HG02943 (cell line): ENCODE data around the gene RNF38.
"Not testable (repeated sequence)": the region's sequence is repeated elsewhere in the genome, so short reads cannot be mapped to it uniquely, and the experiment has no call there.

Source experiments
- ATAC-seq: cut with Tn5 transposase; IDR thresholded peaks from one replicate; pipeline ENCODE4 v1.9.1; 2021; ENCODE audit warnings: mild to moderate bottlenecking, low read depth, moderate library complexity; ENCODE audit not compliant: unreplicated experiment

Gene RNF38

DNA sequence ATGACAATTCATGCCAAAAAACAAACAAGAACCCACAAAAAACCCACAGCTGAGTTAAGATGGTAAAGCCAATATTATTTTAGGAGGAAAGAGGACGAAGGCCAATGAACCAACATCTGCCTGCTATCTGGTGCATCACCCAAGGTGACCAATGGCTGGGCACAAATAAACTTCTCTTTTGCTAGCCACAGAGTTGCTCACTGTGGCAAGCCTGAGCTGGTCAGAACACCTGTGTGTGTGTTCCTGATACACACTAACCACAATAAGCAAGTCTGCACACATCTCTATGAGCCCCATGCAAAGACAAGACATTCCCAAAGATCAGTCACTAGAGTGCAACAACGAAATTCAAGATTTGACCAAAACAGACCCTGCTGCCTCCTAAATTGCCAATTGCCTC lies 63.1 kb downstream of the RNF38 start:
- no peak for ATAC-seq

DNA sequence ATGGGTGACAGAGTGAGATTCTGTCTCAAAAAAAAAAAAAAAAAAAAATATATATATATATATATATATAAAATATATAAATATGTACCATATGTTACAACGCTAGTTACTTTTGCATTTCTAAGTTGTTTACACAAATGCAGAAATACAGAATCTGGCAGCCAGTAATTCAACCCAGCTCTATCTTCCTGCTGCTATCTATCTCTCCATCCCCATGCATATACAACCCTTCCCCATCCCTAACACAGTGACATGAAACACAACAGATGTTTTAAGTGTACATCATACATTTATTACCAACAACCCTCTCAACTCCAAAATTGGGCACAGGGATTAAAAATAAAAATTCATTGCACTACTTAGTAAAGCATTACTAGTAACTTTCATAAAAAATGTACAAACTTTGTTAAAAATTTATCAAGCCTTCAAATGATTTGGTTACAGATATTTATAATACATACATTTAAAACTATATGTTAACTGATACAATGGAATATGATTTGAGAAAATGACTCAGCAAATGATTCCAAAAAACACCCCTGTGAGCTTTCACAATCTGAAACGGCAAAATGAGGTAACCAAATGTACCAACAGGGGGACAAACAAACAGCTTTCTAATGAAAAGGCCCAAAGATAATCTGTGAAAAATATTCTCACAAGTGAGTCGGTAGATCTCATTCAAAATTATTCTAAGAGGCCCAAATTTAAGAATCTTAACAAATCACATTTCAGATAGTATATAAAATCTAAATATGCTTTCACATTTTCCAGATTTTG lies 63.8 kb downstream of the RNF38 start:
- ATAC-seq, result no peak

DNA sequence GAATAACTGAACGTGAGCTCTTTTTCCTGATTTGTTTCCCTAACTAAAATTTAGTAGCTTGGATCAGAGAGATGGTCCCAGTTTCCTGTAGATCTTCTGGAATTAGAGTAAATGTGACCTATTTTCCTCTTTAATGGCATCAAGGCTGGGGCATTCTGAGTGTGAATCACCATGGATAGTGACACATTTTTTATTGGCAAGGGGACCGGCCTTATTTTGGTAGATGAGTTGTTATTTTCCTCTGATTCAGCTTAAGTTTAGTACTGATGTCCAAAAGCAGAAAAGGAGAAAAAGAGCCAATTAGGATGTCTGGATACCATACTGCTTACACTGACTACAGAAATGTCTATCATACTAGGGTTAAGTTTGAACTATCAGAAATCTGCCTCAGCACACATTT lies 68.1 kb downstream of the RNF38 start:
- no peak for ATAC-seq

DNA sequence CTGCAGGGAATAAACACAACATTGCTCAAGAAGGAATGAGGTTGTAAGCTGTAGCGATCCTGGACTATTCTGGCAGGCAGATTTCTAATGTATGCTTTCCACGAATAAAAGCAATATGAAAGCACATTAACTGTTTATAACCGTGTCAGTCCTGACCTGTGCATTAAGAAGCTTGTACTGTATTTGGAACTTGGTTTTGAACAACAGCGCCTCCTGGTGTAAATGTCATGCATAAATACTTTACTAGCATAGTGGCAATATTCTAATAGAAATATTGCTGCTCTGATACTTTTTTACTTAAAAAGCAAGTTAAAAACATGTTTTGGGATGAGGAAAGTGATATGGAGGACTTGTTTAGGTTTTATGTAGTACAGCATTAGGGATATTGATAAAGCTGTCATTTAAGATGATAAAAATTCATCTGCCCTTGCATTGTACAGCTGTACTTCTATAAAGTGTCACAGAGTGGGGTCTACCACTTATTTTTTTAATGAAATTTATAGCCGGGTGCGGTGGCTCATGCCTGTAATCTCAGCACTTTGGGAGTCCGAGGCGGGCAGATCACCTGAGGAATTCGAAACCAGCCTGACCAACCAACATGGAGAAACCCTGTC lies 71.2 kb downstream of the RNF38 start:
- ATAC-seq, result no peak

DNA sequence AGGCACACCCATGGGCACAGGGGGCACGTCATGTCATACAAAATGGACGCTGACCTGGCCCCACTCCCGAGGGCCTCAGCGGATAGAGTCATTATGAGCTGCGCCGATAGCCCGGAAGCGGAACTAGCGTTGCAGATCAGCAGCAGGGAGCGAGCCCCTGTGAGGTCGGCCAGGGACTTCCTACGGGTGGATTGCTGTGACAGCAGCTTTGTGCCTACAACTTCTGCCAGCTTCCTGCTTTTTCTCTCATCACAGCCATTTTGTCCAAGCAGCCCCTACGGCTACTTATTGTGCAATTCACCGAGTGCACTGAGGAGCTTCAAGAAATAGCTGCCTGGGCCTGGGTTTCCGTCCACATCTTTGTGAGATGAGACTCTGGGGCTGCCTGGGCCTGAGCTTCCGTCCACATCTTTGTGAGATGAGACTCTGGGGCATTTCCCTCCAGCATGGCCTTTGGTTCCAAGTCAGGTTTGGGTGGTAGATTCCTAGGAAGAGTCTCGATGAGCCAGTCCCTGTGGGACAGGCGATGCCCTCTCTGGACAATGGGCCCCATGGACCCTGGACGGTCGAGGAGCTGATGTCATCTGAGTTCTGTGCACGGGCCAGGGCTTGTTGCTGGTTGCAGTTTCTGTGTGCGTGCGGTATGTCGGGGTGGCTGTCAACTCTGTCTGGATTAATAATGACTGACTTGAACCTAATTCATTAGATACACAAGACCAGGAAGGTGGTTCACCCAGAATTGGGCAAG lies 74.8 kb downstream of the RNF38 start:
- ATAC-seq, result no peak

DNA sequence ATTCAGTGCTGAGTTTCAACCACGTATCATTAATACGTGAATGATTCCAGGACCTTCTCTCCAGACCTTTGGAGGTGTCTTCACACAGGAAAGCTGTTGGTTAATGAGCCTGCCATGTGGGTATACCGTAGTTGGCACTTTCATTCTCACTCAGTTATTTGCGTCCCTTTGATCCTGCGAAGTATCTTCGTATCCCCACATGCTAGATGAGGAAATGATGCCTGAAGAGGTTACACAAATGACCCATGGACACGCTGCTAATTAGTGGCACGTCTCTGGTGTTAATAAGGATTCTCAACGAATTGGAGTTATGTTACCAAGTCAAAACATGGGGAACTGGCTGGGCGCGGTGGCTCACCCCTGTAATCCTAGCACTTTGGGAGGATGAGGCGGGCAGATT lies 76.1 kb downstream of the RNF38 start:
- ATAC-seq, result no peak

- no peak for ATAC-seq
These were observed 77.6 kb downstream of the RNF38 start for GRCh38 chr9:36322462-36322861.

- ATAC-seq, result not testable (repeated sequence)
These were observed 78.2 kb downstream of the RNF38 start for GRCh38 chr9:36321903-36322302.

DNA sequence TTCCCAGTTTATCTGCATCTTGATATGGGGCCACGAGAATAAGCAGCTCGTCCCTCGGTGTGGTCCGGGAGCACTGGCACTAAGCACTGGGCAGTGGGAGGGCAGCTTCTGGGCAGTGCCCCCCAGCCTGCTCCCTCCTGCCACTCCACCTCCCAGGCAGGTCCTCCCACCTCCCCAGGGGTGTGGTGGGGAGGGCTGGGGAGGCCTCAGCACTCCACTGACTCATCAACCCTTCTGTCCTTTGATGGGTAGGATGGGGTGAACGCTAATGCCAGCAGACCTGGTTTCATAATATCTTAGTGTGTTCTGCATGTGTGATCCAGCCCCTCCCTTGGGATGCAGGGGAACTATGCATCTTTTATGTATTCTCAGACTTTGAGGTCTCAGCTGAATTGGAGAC lies 79.6 kb downstream of the RNF38 start:
- no peak for ATAC-seq

- no peak for ATAC-seq
These were observed 80.3 kb downstream of the RNF38 start for GRCh38 chr9:36319806-36320205.

GRCh38 chr9:36319183-36319582 lies 80.9 kb downstream of the RNF38 start:
- no peak for ATAC-seq

GRCh38 chr9:36318212-36318802 lies 81.8 kb downstream of the RNF38 start:
- no peak for ATAC-seq

- ATAC-seq, result no peak
These were observed 82.3 kb downstream of the RNF38 start for GRCh38 chr9:36317766-36318165.

DNA sequence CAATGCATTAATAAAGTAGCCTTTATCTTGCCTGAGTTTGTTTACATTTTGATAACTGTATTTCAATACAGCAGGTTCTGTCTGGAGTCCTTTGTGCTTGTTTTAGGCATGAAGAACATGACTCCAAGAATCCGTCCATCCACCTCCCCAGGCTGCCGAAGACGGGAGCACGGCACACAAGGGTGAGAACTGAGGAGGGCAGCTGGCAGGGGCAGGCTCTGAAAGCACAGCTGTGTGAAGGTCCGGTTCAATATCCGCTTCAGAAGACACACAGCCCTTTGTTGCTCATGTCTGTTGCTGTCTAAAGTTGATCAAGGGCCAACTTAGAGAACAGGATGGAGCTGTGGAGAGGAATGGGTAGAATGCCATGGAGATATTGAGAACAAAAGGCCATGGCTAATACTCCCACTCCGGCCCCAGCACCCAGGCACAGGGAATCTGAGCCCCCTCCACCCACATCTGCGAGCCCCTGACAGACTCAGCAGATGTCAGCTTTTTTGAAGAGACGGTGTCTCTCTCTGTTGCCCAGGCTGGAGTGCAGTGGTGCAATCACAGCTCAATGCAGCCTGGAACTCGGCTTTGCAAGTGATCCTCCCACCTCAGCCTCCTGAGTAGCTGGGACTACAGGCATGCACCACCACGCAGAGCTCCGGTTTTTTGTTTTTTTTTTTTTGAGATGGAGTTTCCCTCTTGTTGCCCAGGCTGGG lies 83.3 kb downstream of the RNF38 start:
- ATAC-seq, result no peak

GRCh38 chr9:36316049-36316448 lies 84.0 kb downstream of the RNF38 start:
- ATAC-seq, result no peak

DNA sequence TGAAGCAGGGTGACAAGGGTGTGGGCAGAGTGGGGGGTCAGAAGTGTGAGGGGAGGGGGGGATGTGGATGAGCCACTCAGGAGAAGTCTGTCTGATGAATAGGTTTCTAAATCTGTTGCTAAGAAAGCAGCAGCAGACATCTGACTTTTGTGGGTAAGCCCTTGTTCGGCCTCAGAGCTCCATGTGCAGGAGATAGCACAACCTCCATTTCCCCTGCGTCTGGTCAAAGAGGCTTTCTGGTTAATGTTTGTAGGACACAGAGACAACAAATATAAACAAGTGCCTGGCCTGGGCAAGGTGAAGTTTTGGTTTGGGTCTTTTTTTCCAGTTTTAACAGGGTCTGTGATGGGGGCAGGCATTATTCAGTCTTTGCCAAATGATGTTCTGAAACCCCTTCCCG lies 84.8 kb downstream of the RNF38 start:
- ATAC-seq, result no peak

- no peak for ATAC-seq
These were observed 85.3 kb downstream of the RNF38 start for GRCh38 chr9:36314740-36315139.

DNA sequence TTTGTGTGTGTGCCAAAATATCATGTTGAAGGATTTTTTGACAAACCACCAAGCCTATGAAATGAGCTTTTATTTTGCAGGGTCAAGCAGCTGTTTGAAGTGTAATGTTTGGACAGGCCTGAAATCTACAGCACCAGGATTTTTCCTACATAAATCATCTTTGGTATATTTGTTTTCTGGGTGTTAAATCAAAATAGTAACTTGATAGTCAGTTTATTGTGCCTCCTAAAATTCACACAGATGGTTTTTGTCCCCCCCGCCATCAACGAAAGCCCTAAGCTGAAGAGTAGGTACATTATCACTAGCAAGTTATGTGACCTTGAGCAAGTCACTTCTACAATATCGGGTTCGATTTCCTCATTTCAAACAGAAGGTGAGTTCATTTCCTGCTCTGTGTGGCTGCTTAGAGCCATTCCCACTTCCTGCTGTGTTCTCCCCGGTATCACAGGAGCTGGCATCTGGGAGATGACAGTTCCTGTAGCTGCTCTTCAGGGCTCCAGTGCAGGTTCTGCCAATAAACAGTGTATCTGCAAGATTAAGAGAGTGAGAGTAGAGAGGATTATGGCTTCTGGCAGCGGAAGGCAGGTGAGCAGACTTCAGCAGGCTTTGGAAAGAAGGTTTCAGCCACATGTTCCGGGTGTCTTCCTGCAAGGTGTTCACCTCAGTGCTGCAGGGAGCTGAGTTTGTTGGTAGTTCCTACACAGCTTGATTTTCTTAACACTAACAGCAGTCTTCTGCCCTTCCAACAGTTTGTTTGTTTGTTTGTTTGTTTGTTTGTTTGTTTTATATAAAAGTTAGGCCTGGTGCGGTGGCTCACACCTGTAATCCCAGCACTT lies 93.4 kb downstream of the RNF38 start:
- no peak for ATAC-seq

DNA sequence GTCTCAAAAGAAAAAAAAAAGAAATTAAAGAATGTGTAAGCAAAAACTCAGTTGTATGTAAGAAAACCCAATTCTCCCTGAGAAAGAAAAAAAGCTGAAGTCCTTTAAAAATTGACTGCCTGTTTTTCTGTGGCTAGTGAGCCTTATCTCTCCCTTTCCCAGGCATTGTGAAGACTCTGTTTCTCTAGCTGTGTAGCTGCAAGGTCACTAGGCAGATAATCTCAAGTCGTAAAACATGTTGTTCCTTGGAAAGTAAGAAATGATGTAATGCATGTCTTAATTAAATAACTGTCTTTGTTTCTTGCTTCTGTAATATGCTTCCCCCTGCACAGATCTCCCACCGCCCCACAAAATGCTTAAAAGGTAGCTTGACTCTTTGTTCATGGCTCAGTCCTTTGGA lies 95.7 kb downstream of the RNF38 start:
- ATAC-seq, result not testable (repeated sequence)

- no peak for ATAC-seq
These were observed 98.8 kb downstream of the RNF38 start for GRCh38 chr9:36301227-36301626.
